Fibroblast of pulmonary artery (primary cell): ENCODE measurements around the gene TMPRSS7.

Experiments used
- DNase-seq: peaks from one replicate; pipeline ENCODE4 v3.0.0-alpha.2; 2010; ENCODE audit warnings: low read depth
- H3K4me3 ChIP-seq: replicated peaks from 2 replicates; pipeline ENCODE4 v1.5.1; 2011; ENCODE audit warnings: low read depth, mild to moderate bottlenecking, control low read depth, low read length, moderate library complexity
- CTCF ChIP-seq: IDR thresholded peaks from 2 replicates; pipeline ENCODE4 v1.5.1; 2011; ENCODE audit warnings: mild to moderate bottlenecking, control low read depth, low read length, inconsistent platforms; ENCODE audit errors: missing control alignments

TMPRSS7 gene

GRCh38 chr3:112114576-112115160, 80.1 kb downstream of the TMPRSS7 start:
- DNase-seq = no peak
- TF ChIP-seq CTCF = no peak
- no peak overlapping the region for H3K4me3 ChIP-seq

DNA sequence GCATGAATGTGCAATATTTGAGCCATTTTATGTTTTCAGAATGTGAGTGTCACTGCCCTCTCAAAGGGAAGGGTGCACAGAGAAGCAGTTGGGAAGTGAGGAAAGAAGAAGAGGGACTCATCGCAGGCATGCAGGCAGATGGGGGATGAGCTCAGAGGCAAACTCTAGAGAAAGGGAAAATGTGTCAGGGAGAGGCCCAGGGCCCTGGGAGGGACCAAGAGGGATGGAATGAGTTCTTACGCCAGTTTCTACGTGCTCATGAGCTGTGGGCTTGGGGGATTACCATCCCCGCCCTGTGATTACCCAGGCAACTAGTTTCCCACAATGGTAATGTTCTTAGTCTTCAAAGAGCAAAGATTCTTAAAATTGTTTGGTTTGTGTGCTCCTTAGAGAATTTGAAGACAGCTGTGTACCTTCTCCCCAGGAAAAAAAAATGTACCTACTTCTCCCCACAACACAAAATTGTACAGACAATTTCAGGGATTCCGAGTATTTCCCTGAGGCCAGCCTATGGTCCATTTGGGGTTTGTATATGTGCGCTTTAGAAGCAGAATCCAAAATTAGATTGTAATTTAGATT, 80.7 kb downstream of the TMPRSS7 start:
- DNase-seq = no peak
- no peak for TF ChIP-seq CTCF
- H3K4me3 ChIP-seq = no peak overlapping the region

DNA sequence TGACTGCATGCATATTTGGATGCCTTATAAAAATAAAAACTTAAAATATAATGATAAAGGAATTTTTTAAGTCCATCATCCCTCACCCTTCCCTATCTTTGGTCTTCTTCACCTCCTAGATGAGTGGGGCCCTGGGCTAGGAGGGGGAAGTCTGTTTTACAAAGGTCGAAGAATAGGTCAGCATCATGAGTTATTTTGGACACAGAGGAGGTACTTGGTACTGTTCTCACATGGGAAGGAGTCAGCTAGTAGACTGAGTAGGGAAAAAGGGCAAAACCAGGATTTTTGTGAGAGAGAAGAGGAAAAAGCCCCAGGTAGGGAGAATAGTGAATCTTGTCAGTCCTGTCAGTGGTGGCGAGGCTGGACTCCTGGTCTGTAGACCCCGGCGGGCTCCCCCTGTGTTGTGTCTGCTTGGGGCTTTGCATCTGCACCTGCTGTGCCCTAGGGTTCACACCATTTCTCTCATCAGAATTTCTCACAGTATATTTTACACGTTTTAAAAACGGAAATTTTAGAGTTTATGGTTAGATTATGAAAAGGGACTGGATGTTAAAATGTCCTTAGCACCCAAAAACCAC, 81.4 kb downstream of the TMPRSS7 start:
- H3K4me3 ChIP-seq = no peak overlapping the region
- no peak for DNase-seq
- no peak for TF ChIP-seq CTCF

DNA sequence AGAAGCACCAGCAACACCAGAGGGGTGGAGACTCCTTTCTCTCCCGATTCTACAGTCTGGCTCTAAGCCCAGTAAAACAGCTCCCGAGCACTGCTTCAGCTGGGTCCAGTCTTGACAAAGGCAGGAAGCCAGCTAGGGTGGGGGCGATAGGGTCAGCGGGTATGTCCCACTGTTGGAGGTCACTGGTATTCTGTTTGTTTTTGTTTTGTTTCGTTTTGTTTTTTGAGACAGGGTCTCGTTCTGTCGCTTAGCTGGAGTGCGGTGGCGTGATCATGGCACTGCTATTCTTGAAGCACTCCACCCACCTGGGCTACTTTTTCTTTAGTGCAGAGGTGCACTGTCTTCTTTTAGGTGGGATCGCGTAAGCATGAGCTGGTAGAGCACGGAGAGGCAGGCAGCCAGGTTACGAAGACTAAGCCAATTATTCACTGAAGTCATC, 82.2 kb downstream of the TMPRSS7 start:
- DNase-seq = no peak
- H3K4me3 ChIP-seq = no peak overlapping the region

GRCh38 chr3:112117415-112117814, 82.9 kb downstream of the TMPRSS7 start:
- no peak for TF ChIP-seq CTCF
- DNase-seq = no peak
- H3K4me3 ChIP-seq = no peak overlapping the region

More for the DNA sequence above, 82.2 kb downstream of the TMPRSS7 start:
- no peak for TF ChIP-seq CTCF

- no peak overlapping the region for H3K4me3 ChIP-seq
- DNase-seq = no peak
- peak; percentile 11 for TF ChIP-seq CTCF
Observed at GRCh38 chr3:112117841-112118571, 83.5 kb downstream of the TMPRSS7 start.
